Testis (tissue), 3 donors: ENCODE results near the gene WASF2. TPM values are rescaled to one million over a fixed set of nuclear protein-coding genes. Genes with fewer than 3 reads are reported as not detected.

Source experiments
- DNase-seq: peaks from one replicate; pipeline ENCODE4 v3.0.0-alpha.2; 2019
- H3K27ac ChIP-seq, 2 donors: fragments of 200-600 bp; sonication (generic); one replicate each; pipeline ENCODE4 v1.5.1; 2019
- H3K27me3 ChIP-seq: fragments of 200-600 bp; sonication (generic); one replicate; pipeline ENCODE4 v1.5.1; 2019
- H3K36me3 ChIP-seq: fragments of 200-600 bp; sonication (generic); one replicate; pipeline ENCODE4 v1.5.1; 2017; ENCODE audit warnings: low read depth; ENCODE audit errors: missing control alignments
- H3K4me1 ChIP-seq: fragments of 200-600 bp; sonication (generic); one replicate; pipeline ENCODE4 v1.5.1; 2019
- H3K4me3 ChIP-seq, 2 donors: fragments of 200-600 bp; sonication (generic); one replicate each; pipeline ENCODE4 v1.5.1; 2017 to 2019
- H3K9me3 ChIP-seq: fragments of 200-600 bp; sonication (generic); one replicate; pipeline ENCODE4 v1.5.1; 2017
- CTCF ChIP-seq, 3 experiments: fragments of 450-650 bp in 2 of 3; fragments of 200-600 bp in 1 of 3; sonication (generic) in 1 of 3; IDR thresholded peaks; one replicate each; pipeline ENCODE4 v1.5.1; 2016 to 2019; ENCODE audit warnings: antibody characterized with exemption in 3 of 3, mild to moderate bottlenecking in 2 of 3, moderate library complexity in 1 of 3
- POLR2A ChIP-seq: fragments of 450-650 bp; IDR thresholded peaks from one replicate; pipeline ENCODE4 v1.6.1; 2017; ENCODE audit warnings: antibody characterized with exemption, mild to moderate bottlenecking, moderate library complexity
- WGBS, 2 donors: methylation state at CpG; one replicate each; pipeline ENCODE4 v1.1.5; 2018; 5-methylcytosine and 5-hydroxymethylcytosine counted together
- intact Hi-C: fragments of 100-400 bp; cut with DNase I; formaldehyde crosslinking; loops from one replicate; pipeline ENCODE4 v1.15.1; 2023; ENCODE audit warnings: low total_unique reads
- polyA plus RNA-seq: library from polyadenylated mRNA; stranded (reverse); fragments of 350-450 nt; fragmentation: Illumina TruSeq; extraction: RNeasy Lipid Tissue Mini Kit (QIAGEN cat#74804); gene quantifications from one replicate; pipeline ENCODE4 v1.2.3, GENCODE V29; 2014; ENCODE audit warnings: low read depth, low replicate concordance; ENCODE audit not compliant: insufficient read depth
- total RNA-seq, 2 donors: library from RNA; depleted of rRNA; stranded (reverse); fragments of >200 nt; gene quantifications; one replicate each; pipeline ENCODE4 v1.2.3, GENCODE V29; 2016

Gene WASF2
- total and polyA plus RNA-seq, 3 donors from 2014 or later = 57.8 to 128 (median 58.0) TPM

- intact Hi-C loops = no loop called here
- peak; percentile 79 for DNase-seq
- 21 to 53% methylated on average over 3 to 39 of the region's 43 CpGs for WGBS, 2 donors
- Histone ChIP-seq H3K27ac (no peak within 1 kb of the TSS), H3K36me3 (no peaks in the 10 kb centered on the region), H3K9me3 (no peaks in the 10 kb centered on the region), H3K27me3 (no peaks in the 10 kb centered on the region), H3K4me3 (peak within 1 kb of the TSS; percentile 15 to 18), H3K4me1 (peaks cover 8% of the 10 kb centered on the region)
- TF ChIP-seq POLR2A (no peak), CTCF (IDR thresholded peaks at IDR 0.05) (no peak)
These were observed 106.8 kb downstream of the WASF2 start, which contains the start of gene CD164L2 for GRCh38 chr1:27383039-27383605. Gene CD164L2, minus strand, starts transcription at chr1:27383333. Its CDS starts 94 bp downstream, at chr1:27383239.

- 59 to 61% methylated on average over 12 to 17 of the region's 18 CpGs for WGBS, 2 donors
- H3K27me3 ChIP-seq = no peaks in the 10 kb centered on the region
- no peak overlapping the region for H3K27ac ChIP-seq
- no peak for TF ChIP-seq POLR2A
- no peak for TF ChIP-seq CTCF (IDR thresholded peaks at IDR 0.05)
- no peaks in the 10 kb centered on the region for H3K9me3 ChIP-seq
- H3K4me1 ChIP-seq = peaks cover 8% of the 10 kb centered on the region
- no peak for DNase-seq
- no peak overlapping the region for H3K4me3 ChIP-seq
- H3K36me3 ChIP-seq = no peaks in the 10 kb centered on the region
- intact Hi-C loops = no loop called here
These were observed 107.8 kb downstream of the WASF2 start for GRCh38 chr1:27381969-27382762.

DNA sequence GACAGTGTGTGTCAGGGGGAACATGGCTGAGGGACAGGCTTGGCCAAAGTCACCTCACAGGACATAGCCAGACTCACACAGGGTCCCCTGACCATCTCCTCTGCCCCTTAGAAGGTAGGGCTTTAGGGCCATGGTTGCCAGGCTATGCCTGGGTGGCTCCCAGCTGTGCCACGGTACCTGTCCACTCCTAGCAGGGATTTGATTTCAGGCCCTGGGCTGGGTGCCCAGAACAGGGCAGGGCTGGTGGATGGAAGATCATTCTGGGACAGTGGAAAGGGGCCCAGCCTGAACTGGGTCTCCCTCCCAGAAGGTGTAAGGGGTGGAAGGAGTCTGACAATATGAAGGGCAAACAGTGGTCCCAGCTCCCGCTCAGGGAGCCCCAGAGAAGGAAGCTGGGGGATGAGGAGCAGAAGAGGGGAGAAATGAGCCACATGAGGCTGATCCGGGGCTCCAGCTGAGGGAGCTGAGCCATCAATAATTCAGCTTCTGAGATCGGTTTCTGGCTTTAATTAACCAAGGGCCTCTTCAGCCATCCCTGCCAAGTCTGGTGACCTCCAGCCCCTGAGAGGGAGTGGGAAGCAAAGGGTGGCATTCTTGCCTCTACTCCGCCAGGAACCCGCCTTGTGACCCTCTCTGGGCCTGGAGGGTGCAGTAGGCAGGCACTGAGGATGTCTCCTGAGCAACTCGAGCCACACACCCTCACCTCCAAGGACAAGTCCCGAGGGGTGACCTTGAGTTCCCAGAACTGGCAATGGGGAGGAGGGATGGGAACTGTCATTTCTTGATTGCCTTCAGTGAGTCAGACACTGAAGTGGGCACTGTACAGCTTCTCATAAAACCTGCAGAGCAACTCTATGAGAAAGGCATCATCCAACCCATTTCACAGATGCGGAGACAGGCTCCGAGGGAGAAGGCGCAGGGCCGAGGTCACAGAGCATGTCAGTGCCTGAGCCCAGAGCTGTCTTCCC, 108.9 kb downstream of the WASF2 start:
- no peak for TF ChIP-seq POLR2A
- no peak for TF ChIP-seq CTCF (IDR thresholded peaks at IDR 0.05)
- Histone ChIP-seq H3K36me3 (no peaks in the 10 kb centered on the region), H3K4me1 (peaks cover 8% of the 10 kb centered on the region), H3K4me3 (no peak overlapping the region), H3K9me3 (no peaks in the 10 kb centered on the region), H3K27me3 (no peaks in the 10 kb centered on the region), H3K27ac (no peak overlapping the region)
- WGBS, 2 donors = 61 to 63% methylated on average over 8 to 12 of the region's 12 CpGs
- no peak for DNase-seq
- intact Hi-C loops = no loop called here

- intact Hi-C loops = no loop called here
- whole genome bisulfite sequencing, 2 donors = 80 to 86% methylated on average over 1 to 4 of the region's 4 CpGs
- no peak overlapping the region for H3K27ac ChIP-seq
These were observed 109.7 kb downstream of the WASF2 start for GRCh38 chr1:27380224-27380623.

More at GRCh38 chr1:27380224-27380623, 109.7 kb downstream of the WASF2 start:
- no peaks in the 10 kb centered on the region for H3K9me3 ChIP-seq
- no peak overlapping the region for H3K4me3 ChIP-seq
- no peaks in the 10 kb centered on the region for H3K27me3 ChIP-seq
- DNase-seq = no peak
- peaks cover 8% of the 10 kb centered on the region for H3K4me1 ChIP-seq
- TF ChIP-seq POLR2A (no peak), CTCF (IDR thresholded peaks at IDR 0.05) (no peak)
- no peaks in the 10 kb centered on the region for H3K36me3 ChIP-seq
